Measurements from ENCODE around the gene PACS2.

PACS2 gene

GRCh38 chr14:105337966-105338741, 23.6 kb downstream of the PACS2 start:
- no peak overlapping the region for H3K4me3 ChIP-seq (ENCODE audit: low read depth, low read length)
- TF ChIP-seq CTCF (IDR thresholded peaks at IDR 0.05; ENCODE audit: borderline replicate concordance, insufficient read depth, low read depth, low read length), result no peak

GRCh38 chr14:105340821-105341733, 26.5 kb downstream of the PACS2 start:
- no peak for TF ChIP-seq CTCF (IDR thresholded peaks at IDR 0.05; ENCODE audit: borderline replicate concordance, insufficient read depth, low read depth, low read length)
- no peak overlapping the region for H3K4me3 ChIP-seq (ENCODE audit: low read depth, low read length)

GRCh38 chr14:105343194-105343593, 28.6 kb downstream of the PACS2 start:
- H3K4me3 ChIP-seq (ENCODE audit: low read depth, low read length), result no peak overlapping the region
- no peak for TF ChIP-seq CTCF (IDR thresholded peaks at IDR 0.05; ENCODE audit: borderline replicate concordance, insufficient read depth, low read depth, low read length)

- TF ChIP-seq CTCF (IDR thresholded peaks at IDR 0.05; ENCODE audit: borderline replicate concordance, insufficient read depth, low read depth, low read length), result no peak
- H3K4me3 ChIP-seq (ENCODE audit: low read depth, low read length), result no peak overlapping the region
These were observed 31.6 kb downstream of the PACS2 start for GRCh38 chr14:105346200-105346533.

GRCh38 chr14:105346876-105347586, 32.5 kb downstream of the PACS2 start:
- no peak for TF ChIP-seq CTCF (IDR thresholded peaks at IDR 0.05; ENCODE audit: borderline replicate concordance, insufficient read depth, low read depth, low read length)
- H3K4me3 ChIP-seq (ENCODE audit: low read depth, low read length), result no peak overlapping the region

- H3K4me3 ChIP-seq (ENCODE audit: low read depth, low read length), result no peak overlapping the region
- TF ChIP-seq CTCF (IDR thresholded peaks at IDR 0.05; ENCODE audit: borderline replicate concordance, insufficient read depth, low read depth, low read length), result no peak
These were observed 33.0 kb downstream of the PACS2 start for GRCh38 chr14:105347587-105347968.
